ENCODE measurements around the gene EFNA5. TPM values are rescaled to one million over a fixed set of nuclear protein-coding genes. Genes with fewer than 3 reads are reported as not detected.

The EFNA5 gene
- total and polyA plus RNA-seq, 2 of the 8 experiments (the other 6 are each of a cell fraction or from before 2014, with no cell fraction given), result 9.6 to 21.8 TPM

DNA sequence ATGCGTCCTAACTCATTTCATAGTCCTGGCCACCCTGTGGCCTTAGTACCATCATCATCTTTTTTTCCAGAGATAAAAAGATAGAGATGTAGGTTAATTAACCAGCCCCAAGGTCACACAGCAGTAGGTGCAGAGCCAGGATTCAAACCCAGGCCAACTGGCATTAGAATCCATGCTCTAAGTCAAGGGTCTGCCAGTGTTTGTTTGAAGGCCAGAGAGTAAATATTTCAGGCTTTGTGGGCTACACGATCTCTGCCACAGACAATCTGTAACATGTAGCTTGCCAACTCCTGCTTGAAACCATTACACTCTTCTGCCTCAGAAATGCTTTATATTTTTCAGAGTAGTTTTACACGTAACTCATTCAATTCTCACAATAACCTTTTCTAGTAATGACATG, 119.6 kb downstream of the EFNA5 start:
- CTCF ChIA-PET (ENCODE audit: partially characterized antibody), result interaction anchor here (0.5 to 1.0 kb wide), 5 partner anchors 21 to 706 kb away, joined by 3 to 5 read pairs (median 4); no protein-coding TSS in a partner anchor
- TF ChIP-seq RAD21 (IDR thresholded peaks at IDR 0.05 in 1 of 2, conservative IDR thresholded peaks at IDR 0.05 in 1 of 2; ENCODE audit: low read depth in 2 of 2, low read length in 2 of 2) (no peak), TEAD4 (IDR thresholded peaks at IDR 0.05; ENCODE audit: low read depth, low read length) (no peak), NANOG (IDR thresholded peaks at IDR 0.05; ENCODE audit: insufficient read depth, low read depth, low read length, poor library complexity, severe bottlenecking) (no peak), SAP30 (IDR thresholded peaks at IDR 0.05; ENCODE audit: insufficient read depth, insufficient replicate concordance, low read length) (no peak), CREB1 (IDR thresholded peaks at IDR 0.05) (no peak), MAFK (IDR thresholded peaks at IDR 0.05; ENCODE audit: low read depth, low read length) (no peak), CTBP2 (IDR thresholded peaks at IDR 0.05; ENCODE audit: borderline replicate concordance, insufficient read depth, insufficient read length, low read length) (no peak), TCF12 (IDR thresholded peaks at IDR 0.05; ENCODE audit: low read depth, low read length) (no peak), JUN (IDR thresholded peaks at IDR 0.05; ENCODE audit: low read depth, low read length) (no peak), CEBPB (IDR thresholded peaks at IDR 0.05; ENCODE audit: low read depth, low read length) (no peak), CBX5 (IDR thresholded peaks at IDR 0.05; ENCODE audit: low read depth, low read length) (no peak), SIX5 (IDR thresholded peaks at IDR 0.05; ENCODE audit: low read depth, low read length) (no peak)
- TF ChIP-seq, protein P1, sequence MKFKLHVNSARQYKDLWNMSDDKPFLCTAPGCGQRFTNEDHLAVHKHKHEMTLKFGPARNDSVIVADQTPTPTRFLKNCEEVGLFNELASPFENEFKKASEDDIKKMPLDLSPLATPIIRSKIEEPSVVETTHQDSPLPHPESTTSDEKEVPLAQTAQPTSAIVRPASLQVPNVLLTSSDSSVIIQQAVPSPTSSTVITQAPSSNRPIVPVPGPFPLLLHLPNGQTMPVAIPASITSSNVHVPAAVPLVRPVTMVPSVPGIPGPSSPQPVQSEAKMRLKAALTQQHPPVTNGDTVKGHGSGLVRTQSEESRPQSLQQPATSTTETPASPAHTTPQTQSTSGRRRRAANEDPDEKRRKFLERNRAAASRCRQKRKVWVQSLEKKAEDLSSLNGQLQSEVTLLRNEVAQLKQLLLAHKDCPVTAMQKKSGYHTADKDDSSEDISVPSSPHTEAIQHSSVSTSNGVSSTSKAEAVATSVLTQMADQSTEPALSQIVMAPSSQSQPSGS (IDR thresholded peaks at IDR 0.05; ENCODE audit: low read length), result no peak

More for the DNA sequence above, 119.6 kb downstream of the EFNA5 start:
- POLR2A ChIA-PET (ENCODE audit: partially characterized antibody), result no interaction called here
- H3K79me1 ChIP-seq (ENCODE audit: low read depth, low read length), result 0 out of 2 replicates have a peak, but pooled peaks cover 3% of the 10 kb centered on the region
- no peak overlapping the region for H3K14ac ChIP-seq (ENCODE audit: insufficient read length)
- no peak overlapping the region for H4K8ac ChIP-seq (ENCODE audit: extremely low read depth, insufficient read depth, low read length)
- no peak for DNase-seq (ENCODE audit: low read depth in 1 of 2, low spot score in 2 of 2)
- 84% methylated on average over 3 of the region's 3 CpGs; no CpG with 5 or more reads in 1 of the 2 experiments for WGBS, 2 experiments (ENCODE audit: extremely low coverage in 1 of 2, insufficient coverage in 1 of 2, insufficient read length in 1 of 2, insufficient replicate concordance in 2 of 2, low coverage in 1 of 2, low lambda C conversion rate in 2 of 2, missing lambda C conversion rate in 1 of 2)
- no peak overlapping the region for H3K4me2 ChIP-seq (ENCODE audit: insufficient read depth in 1 of 2, low read depth in 2 of 2, low read length in 2 of 2)
- H2BK5ac ChIP-seq (ENCODE audit: low read depth, low read length), result no peak overlapping the region
- H3K27ac ChIP-seq (ENCODE audit: low read depth, low read length), result no peak overlapping the region
- no peak overlapping the region for H2BK12ac ChIP-seq (ENCODE audit: low read depth, low read length)
- no peaks in the 10 kb centered on the region for H3K9me3 ChIP-seq (ENCODE audit: insufficient read depth in 2 of 2, low read depth in 1 of 2, low read length in 1 of 2)
- H3K23ac ChIP-seq (ENCODE audit: insufficient read length), result no peak overlapping the region
- no peak overlapping the region for H2AK5ac ChIP-seq (ENCODE audit: low read depth, low read length)
- no peak overlapping the region for H3K56ac ChIP-seq (replicated peaks; ENCODE audit: insufficient read length, low read depth, low read length)
- H4K91ac ChIP-seq (replicated peaks; ENCODE audit: insufficient read length, low read length), result no peak overlapping the region
- H3K18ac ChIP-seq (ENCODE audit: extremely low read depth, low read length), result no peak overlapping the region
- H2BK20ac ChIP-seq (ENCODE audit: low read length), result no peak overlapping the region
- no peaks in the 10 kb centered on the region for H3K27me3 ChIP-seq (replicated peaks in 1 of 4; ENCODE audit: control insufficient read depth in 3 of 4, extremely low read depth in 1 of 4, insufficient read depth in 3 of 4, low read length in 3 of 4)
- H3K9ac ChIP-seq (replicated peaks in 1 of 4; ENCODE audit: extremely low read depth in 1 of 4, low read depth in 3 of 4, low read length in 3 of 4), result no peak overlapping the region
- no peak overlapping the region for H4K5ac ChIP-seq (ENCODE audit: insufficient read length, low read depth, low read length)
- peaks cover 0 to 15% (median 2%) of the 10 kb centered on the region in 4 experiments; a peak in 3 of 7 replicates for H3K4me1 ChIP-seq (replicated peaks in 1 of 4; ENCODE audit: control insufficient read depth in 3 of 4, insufficient read depth in 4 of 4, low read length in 3 of 4)
- no peak overlapping the region for H3K4me3 ChIP-seq (ENCODE audit: extremely low read depth in 1 of 4, insufficient read depth in 2 of 4, low read depth in 3 of 4, low read length in 4 of 4)
- H2BK120ac ChIP-seq (replicated peaks; ENCODE audit: low read depth, low read length), result no peak overlapping the region
- no peak overlapping the region for H2BK15ac ChIP-seq (ENCODE audit: low read length)
- H3K36me3 ChIP-seq (ENCODE audit: control insufficient read depth in 2 of 4, insufficient read depth in 4 of 4, low read length in 3 of 4), result no peaks in the 10 kb centered on the region
- H3K23me2 ChIP-seq (ENCODE audit: low read depth, low read length), result no peaks in the 10 kb centered on the region
- FAIRE-seq, result no peak
- H4K20me1 ChIP-seq (replicated peaks in 1 of 2; ENCODE audit: control insufficient read depth in 1 of 2, insufficient read depth in 2 of 2, low read length in 2 of 2), result no peaks in the 10 kb centered on the region
- H3K79me2 ChIP-seq (ENCODE audit: control insufficient read depth in 1 of 2, insufficient read depth in 2 of 2, low read length in 2 of 2), result peaks cover 0 to 5% of the 10 kb centered on the region in 2 experiments; a peak in 1 of 4 replicates
- H3K4ac ChIP-seq (replicated peaks; ENCODE audit: insufficient read length, low read depth, low read length), result no peak overlapping the region
- no peak overlapping the region for H2AFZ ChIP-seq (ENCODE audit: low read length)

All from H1 (cell line).